HepG2 (cell line): ENCODE measurements around the gene PAMR1. TPM values are rescaled to one million over a fixed set of nuclear protein-coding genes. Genes with fewer than 3 reads are reported as not detected.

Source experiments
- MAF1 ChIP-seq: sonication (generic); formaldehyde crosslinking; IDR thresholded peaks from 2 replicates; pipeline ENCODE4 v1.5.0; 2020; ENCODE audit warnings: missing genetic modification reagents, borderline replicate concordance
- RXRA ChIP-seq: sonication (generic); formaldehyde crosslinking; IDR thresholded peaks from 2 replicates; pipeline ENCODE4 v1.5.1; 2020; ENCODE audit warnings: missing genetic modification reagents
- SALL2 ChIP-seq: sonication (generic); formaldehyde crosslinking; IDR thresholded peaks from 2 replicates; pipeline ENCODE4 v1.8.1; 2023; ENCODE audit warnings: mild to moderate bottlenecking, missing genetic modification reagents, inconsistent platforms
- TERF1 ChIP-seq: sonication (generic); formaldehyde crosslinking; IDR thresholded peaks from 2 replicates; pipeline ENCODE4 v1.8.0; 2022; ENCODE audit warnings: mild to moderate bottlenecking, missing genetic modification reagents, moderate library complexity
- YY1 ChIP-seq: IDR thresholded peaks from 2 replicates; pipeline ENCODE4 v1.6.1; 2011; ENCODE audit warnings: low read length, low read depth, moderate library complexity, mild to moderate bottlenecking; ENCODE audit not compliant: insufficient read depth, insufficient replicate concordance
- ZBTB42 ChIP-seq: sonication (generic); formaldehyde crosslinking; IDR thresholded peaks from 2 replicates; pipeline ENCODE4 v1.5.0; 2020; ENCODE audit warnings: mild to moderate bottlenecking, missing genetic modification reagents
- ZBTB7B ChIP-seq: sonication (generic); formaldehyde crosslinking; IDR thresholded peaks from 2 replicates; pipeline ENCODE4 v1.4.0; 2020; ENCODE audit warnings: missing genetic modification reagents
- ZEB1 ChIP-seq: IDR thresholded peaks from 2 replicates; pipeline ENCODE4 v1.6.1; 2012; ENCODE audit warnings: mild to moderate bottlenecking, low read depth, inconsistent platforms; ENCODE audit not compliant: insufficient replicate concordance
- ZNF142 ChIP-seq: sonication (generic); formaldehyde crosslinking; IDR thresholded peaks from 2 replicates; pipeline ENCODE4 v1.4.0; 2020; ENCODE audit warnings: missing genetic modification reagents
- polyA plus RNA-seq, 8 experiments: library from polyadenylated mRNA; depleted of rRNA in 3 of 8; stranded (reverse) in 7 of 8; unstranded in 1 of 8; fragments of >200 nt; fragmentation: Illumina TruSeq in 4 of 8; extraction: Trizol in 4 of 8; gene quantifications; 2 replicates each; pipeline versions ENCODE4 v1.2.1 to v1.2.3, GENCODE V29; 2011 to 2016; ENCODE audit warnings: low read depth in 4 of 8, missing spikeins in 1 of 8, mixed read lengths in 1 of 8; ENCODE audit not compliant: insufficient read depth in 1 of 8
- total RNA-seq, 5 experiments: library from RNA; depleted of rRNA; stranded (reverse); fragments of >200 nt; fragmentation: Illumina TruSeq; extraction: Trizol; gene quantifications; 2 replicates each; pipeline ENCODE4 v1.2.3, GENCODE V29; 2016; ENCODE audit warnings: low read depth in 1 of 5
- TF ChIP-seq, protein P1 (sequence below): sonication (generic); formaldehyde crosslinking; IDR thresholded peaks from 2 replicates; pipeline ENCODE4 v1.4.0; 2020; ENCODE audit warnings: mild to moderate bottlenecking, missing genetic modification reagents
- TF ChIP-seq, protein P2 (sequence below): IDR thresholded peaks from 2 replicates; pipeline ENCODE4 v1.4.0; 2020; ENCODE audit warnings: mild to moderate bottlenecking, missing genetic modification reagents
- TF ChIP-seq, protein P3 (sequence below): sonication (generic); formaldehyde crosslinking; IDR thresholded peaks from 2 replicates; pipeline ENCODE4 v1.5.0; 2020; ENCODE audit warnings: mild to moderate bottlenecking, missing genetic modification reagents, moderate library complexity

PAMR1 gene
- total and polyA plus RNA-seq, 2 of the 13 experiments (the other 11 are each of a cell fraction or from before 2014, with no cell fraction given), result not detected

GRCh38 chr11:35390737-35391682, 134.4 kb downstream of the PAMR1 start (continued):
- no peak for TF ChIP-seq ZNF142 (CRISPR knock-in tag)
- TF ChIP-seq TERF1, result no peak
- no peak for TF ChIP-seq SALL2 (CRISPR knock-in tag)
- TF ChIP-seq, protein P1, sequence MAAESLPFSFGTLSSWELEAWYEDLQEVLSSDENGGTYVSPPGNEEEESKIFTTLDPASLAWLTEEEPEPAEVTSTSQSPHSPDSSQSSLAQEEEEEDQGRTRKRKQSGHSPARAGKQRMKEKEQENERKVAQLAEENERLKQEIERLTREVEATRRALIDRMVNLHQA (CRISPR knock-in tag), result no peak
- TF ChIP-seq ZEB1, result no peak
- no peak for TF ChIP-seq RXRA (CRISPR knock-in tag)
- no peak for TF ChIP-seq MAF1 (CRISPR knock-in tag)
- TF ChIP-seq, protein P2, sequence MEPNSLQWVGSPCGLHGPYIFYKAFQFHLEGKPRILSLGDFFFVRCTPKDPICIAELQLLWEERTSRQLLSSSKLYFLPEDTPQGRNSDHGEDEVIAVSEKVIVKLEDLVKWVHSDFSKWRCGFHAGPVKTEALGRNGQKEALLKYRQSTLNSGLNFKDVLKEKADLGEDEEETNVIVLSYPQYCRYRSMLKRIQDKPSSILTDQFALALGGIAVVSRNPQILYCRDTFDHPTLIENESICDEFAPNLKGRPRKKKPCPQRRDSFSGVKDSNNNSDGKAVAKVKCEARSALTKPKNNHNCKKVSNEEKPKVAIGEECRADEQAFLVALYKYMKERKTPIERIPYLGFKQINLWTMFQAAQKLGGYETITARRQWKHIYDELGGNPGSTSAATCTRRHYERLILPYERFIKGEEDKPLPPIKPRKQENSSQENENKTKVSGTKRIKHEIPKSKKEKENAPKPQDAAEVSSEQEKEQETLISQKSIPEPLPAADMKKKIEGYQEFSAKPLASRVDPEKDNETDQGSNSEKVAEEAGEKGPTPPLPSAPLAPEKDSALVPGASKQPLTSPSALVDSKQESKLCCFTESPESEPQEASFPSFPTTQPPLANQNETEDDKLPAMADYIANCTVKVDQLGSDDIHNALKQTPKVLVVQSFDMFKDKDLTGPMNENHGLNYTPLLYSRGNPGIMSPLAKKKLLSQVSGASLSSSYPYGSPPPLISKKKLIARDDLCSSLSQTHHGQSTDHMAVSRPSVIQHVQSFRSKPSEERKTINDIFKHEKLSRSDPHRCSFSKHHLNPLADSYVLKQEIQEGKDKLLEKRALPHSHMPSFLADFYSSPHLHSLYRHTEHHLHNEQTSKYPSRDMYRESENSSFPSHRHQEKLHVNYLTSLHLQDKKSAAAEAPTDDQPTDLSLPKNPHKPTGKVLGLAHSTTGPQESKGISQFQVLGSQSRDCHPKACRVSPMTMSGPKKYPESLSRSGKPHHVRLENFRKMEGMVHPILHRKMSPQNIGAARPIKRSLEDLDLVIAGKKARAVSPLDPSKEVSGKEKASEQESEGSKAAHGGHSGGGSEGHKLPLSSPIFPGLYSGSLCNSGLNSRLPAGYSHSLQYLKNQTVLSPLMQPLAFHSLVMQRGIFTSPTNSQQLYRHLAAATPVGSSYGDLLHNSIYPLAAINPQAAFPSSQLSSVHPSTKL (CRISPR knock-in tag), result peak; percentile 90
- TF ChIP-seq, protein P3, sequence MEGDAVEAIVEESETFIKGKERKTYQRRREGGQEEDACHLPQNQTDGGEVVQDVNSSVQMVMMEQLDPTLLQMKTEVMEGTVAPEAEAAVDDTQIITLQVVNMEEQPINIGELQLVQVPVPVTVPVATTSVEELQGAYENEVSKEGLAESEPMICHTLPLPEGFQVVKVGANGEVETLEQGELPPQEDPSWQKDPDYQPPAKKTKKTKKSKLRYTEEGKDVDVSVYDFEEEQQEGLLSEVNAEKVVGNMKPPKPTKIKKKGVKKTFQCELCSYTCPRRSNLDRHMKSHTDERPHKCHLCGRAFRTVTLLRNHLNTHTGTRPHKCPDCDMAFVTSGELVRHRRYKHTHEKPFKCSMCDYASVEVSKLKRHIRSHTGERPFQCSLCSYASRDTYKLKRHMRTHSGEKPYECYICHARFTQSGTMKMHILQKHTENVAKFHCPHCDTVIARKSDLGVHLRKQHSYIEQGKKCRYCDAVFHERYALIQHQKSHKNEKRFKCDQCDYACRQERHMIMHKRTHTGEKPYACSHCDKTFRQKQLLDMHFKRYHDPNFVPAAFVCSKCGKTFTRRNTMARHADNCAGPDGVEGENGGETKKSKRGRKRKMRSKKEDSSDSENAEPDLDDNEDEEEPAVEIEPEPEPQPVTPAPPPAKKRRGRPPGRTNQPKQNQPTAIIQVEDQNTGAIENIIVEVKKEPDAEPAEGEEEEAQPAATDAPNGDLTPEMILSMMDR (CRISPR knock-in tag), result no peak
- no peak for TF ChIP-seq ZBTB7B (CRISPR knock-in tag)
- TF ChIP-seq ZBTB42, result no peak
- TF ChIP-seq YY1, result no peak
